HG03108 (cell line): ENCODE results near the gene DTWD2.
"Not testable (repeated sequence)": the region's sequence is repeated elsewhere in the genome, so short reads cannot be mapped to it uniquely, and the experiment has no call there.

ENCODE experiments used
- ATAC-seq: cut with Tn5 transposase; IDR thresholded peaks from one replicate; pipeline ENCODE4 v1.9.1; 2021; ENCODE audit warnings: moderate library complexity; ENCODE audit not compliant: unreplicated experiment

Gene DTWD2

DNA sequence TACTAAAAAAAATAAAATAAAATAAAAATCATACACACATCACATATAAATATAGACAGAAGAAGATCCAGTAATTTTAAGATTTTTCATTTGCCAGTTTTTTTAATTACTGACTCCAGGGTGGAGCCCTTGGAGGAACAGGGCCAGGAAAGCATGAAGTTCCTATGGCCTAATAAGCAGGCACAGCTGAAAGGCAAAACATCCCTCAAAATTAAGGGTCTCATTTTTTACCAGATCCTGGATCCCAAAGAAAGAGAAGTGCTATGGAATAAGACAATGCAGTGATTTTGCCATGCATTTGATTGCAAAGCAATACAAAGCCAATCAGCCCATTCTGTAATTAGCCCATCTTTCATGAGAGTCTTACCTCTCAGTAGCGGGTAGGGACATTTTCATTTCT, 11.3 kb upstream of the DTWD2 start:
- ATAC-seq = no peak

DNA sequence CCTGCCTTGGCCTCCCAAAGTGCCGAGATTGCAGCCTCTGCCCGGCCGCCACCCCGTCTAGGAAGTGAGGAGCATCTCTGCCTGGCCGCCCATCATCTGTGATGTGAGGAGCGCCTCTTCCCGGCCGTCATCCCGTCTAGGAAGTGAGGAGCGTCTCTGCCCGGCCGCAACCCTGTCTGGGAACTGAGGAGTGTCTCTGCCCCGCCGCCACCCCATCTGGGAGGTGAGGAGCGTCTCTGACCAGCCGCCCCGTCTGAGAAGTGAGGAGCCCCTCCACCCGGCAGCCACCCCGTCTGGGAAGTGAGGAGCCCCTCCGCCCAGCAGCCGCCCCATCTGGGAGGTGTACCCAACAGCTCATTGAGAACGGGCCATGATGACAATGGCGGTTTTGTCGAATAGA, 10.5 kb upstream of the DTWD2 start:
- not testable (repeated sequence) for ATAC-seq

DNA sequence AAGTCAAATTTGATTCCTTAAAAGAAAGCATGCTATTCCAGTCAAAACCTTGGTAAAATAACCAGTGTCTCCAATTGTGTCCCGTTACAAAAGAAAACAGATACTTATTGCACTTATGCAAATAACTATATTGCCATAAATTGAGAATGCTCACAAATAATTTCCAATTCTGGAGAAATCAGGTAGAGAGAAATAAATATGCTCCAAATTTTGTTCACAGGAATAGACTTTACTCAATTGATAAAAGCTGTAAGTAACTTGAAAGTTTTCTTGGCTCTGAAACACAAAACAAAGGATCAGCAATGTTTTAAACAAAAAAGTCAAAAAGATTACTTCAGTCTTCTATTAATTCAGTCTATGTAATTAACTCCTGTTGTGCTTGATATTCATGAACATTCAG, 7.8 kb upstream of the DTWD2 start:
- ATAC-seq = no peak

DNA sequence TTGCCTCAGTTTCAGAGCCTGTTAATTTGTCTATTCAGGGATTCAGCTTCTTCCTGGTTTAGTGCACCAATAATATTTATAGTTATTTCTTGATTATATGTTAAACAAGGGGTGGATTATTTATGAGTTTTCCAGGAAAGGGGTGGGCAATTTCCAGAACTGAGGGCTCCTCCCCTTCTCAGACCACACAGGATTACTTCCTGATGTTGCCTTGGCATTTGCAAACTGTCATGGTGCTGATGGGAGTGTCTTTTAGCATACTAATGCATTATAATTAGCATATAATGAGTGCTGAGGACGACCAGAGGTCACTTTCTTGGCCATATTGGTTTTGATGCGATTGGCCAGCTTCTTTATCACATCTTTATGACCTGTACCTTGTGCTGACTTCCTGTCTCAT, 6.2 kb upstream of the DTWD2 start:
- no peak for ATAC-seq

DNA sequence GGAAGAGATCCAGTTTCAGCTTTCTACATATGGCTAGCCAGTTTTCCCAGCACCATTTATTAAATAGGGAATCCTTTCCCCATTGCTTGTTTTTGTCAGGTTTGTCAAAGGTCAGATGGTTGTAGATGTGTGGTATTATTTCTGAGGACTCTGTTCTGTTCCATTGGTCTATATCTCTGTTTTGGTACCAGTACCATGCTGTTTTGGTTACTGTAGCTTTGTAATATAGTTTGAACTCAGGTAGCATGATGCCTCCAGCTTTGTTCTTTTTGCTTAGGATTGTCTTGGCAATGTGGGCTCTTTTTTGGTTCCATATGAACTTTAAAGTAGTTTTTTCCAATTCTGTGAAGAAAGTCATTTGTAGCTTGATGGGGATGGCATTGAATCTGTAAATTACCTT, 4.8 kb upstream of the DTWD2 start:
- not testable (repeated sequence) for ATAC-seq

DNA sequence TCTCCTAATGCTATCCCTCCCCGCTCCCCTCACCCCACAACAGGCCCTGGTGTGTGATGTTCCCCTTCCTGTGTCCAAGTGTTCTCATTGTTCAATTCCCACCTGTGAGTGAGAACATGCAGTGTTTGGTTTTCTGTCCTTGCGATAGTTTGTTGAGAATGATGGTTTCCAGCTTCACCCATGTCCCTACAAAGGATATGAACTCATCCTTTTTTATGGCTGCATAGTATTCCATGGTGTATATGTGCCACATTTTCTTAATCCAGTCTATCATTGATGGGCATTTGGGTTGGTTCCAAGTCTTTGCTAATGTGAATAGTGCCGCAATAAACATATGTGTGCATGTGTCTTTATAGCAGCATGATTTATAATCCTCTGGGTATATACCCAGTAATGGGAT, 3.7 kb upstream of the DTWD2 start:
- not testable (repeated sequence) for ATAC-seq

DNA sequence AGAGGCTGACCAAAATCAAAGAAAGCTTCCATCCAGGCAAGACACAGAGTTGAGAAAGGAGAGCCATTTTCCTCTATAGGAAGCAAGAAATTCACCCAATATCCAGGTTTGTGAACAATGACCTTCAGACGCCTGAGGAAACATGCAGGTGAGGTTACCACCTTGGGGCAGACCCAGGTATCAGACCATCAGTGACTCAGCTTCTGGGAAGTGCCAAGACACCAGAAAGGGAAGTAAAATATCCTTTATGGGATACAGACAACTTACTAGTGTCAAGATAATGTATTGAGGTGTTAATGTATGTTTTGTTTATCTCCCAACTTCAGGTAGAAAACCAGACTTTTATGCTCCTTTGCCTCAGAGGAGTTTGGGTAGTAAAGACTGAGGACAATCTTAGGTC, 2.2 kb upstream of the DTWD2 start:
- no peak for ATAC-seq

DNA sequence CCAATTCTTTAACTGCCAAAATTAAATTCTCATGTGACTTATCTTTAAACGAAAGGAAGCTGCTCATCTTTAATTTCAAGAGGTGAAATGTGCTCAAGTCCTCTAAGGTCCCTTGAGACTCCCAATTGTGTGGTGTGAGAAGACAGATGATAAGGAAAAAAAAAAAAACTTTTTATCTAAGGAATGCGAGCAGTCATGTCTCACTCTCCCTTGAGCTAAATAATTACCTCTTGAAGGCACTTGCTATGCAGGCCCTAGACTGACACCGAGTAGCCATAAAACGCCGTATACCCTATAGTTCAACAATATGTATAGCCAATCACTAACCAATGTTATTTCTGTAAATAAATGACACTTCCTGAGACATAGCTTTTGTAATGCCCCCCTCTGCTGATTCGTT, 1.5 kb upstream of the DTWD2 start:
- ATAC-seq = no peak

DNA sequence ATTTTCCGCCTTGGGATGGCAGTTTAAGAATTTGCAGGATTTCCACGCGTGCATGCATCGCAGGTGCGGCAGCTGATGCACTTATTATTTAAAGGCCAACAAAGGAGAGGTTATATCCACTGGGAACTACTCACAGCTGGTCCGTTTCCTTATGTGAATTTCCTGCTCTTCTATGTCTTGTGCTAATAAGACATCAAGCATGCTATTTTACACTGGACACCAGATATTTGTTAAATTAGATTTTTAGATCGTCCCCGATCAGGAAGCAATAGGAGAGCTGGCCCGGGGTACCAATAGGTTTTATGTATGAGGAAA, 476 bp upstream of the DTWD2 start:
- no peak for ATAC-seq

DNA sequence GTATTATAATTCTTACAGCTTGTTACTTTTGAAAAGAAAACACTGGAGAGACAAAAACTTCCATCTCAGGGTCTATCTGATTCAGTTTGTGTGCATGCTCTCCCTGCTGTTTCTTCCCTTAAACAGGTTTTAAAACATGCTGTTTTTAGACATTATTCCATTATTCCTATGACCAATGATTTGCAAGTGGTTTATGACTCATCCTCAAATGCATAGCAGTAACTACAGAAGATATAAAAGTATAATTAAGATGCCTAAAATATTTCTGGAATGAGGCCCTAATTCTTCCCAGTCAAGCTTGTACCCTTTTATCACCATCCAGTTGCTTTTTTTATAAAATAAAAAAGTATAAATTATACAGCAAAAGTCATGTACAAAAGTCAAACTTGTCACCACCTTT, 3.7 kb downstream of the DTWD2 start:
- no peak for ATAC-seq

DNA sequence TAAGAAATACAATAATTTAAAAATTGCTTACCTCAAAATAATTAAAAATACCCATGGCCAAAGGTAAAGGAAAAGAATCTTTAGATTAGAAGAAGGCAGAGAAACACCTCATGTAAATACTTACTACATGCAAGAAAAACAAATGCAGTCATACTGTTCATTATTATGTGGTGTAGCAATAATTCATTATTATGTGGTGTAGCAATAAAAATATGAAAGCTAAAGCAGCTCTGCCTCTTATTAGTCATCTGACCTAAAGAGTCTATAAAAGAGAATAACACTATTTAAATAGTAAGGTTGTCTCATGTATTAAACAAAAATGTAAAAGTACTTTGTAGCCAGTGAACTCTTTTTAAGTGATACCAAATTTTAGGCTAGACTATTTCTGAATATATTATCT, 6.6 kb downstream of the DTWD2 start:
- ATAC-seq = no peak

DNA sequence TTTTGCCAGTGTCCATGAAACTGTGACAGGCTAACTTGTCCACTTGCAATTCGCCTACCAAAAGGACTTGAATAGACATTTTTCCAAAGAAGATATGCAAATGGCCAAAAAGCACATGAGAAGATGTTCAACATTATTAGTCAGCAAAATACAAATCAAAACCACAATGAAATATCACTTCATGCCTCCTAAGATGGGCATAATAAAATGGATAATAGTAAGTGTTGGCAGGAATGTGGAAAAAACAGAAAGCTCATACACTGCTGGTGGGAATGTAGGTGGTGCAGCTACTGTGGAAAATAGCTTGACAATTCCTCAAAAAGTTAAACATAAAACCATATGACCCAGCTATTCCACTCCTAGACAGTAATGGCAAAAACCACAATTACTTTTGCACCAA, 7.9 kb downstream of the DTWD2 start:
- no peak for ATAC-seq

DNA sequence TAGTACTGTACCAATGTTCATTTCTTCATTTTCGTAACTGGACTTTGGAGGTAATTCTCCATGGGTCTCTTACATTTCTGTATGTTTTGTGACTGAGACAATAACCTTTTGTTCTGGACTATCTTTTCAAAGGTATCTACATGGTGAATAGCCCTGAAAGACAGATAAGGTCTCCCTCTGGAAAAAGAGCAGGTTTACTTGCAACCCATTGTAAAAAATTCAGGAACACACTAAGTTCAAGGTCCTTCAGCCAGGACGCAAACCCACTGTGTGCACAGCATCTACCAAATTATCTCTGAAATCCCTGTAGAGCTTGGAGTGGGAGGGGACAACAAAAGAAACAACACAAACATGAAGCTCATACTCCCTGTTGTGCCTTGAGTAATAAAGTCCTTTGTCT, 8.3 kb downstream of the DTWD2 start:
- no peak for ATAC-seq

DNA sequence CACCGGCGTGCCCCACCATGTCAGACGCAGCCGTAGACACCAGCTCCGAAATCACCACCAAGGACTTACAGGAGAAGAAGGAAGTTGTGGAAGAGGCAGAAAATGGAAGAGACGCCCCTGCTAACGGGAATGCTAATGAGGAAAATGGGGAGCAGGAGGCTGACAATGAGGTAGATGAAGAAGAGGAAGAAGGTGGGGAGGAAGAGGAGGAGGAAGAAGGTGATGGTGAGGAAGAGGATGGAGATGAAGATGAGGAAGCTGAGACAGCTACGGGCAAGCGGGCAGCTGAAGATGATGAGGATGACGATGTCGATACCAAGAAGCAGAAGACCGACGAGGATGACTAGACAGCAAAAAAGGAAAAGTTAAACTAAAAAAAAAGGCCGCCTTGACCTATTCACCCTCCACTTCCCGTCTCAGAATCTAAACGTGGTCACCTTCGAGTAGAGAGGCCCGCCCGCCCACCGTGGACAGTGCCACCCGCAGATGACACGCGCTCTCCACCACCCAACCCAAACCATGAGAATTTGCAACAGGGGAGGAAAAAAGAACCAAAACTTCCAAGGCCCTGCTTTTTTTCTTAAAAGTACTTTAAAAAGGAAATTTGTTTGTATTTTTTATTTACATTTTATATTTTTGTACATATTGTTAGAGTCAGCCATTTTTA, 14.4 kb downstream of the DTWD2 start:
- not testable (repeated sequence) for ATAC-seq

DNA sequence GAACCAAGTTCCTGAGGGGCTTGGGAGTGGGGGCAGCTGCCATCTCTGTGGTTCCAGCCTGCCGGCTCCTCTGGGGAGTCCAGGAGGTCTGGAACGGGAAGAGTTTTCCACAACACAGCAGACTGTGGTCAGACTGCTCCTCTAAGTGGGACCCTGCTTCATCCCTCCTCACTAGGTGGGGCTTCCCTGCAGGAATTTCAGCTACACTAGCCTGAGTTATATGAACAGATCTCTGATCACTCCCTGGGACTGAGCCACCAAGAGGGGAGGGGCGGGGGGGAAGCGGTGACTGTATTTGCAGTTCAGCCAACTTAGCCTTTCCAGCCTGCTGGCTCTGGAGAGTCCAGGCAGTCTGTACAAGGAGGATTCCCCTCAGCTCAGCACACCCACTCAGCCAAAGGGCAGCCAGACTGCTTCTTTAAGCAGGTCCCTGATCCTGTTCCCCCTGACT, 19.4 kb downstream of the DTWD2 start:
- no peak for ATAC-seq

DNA sequence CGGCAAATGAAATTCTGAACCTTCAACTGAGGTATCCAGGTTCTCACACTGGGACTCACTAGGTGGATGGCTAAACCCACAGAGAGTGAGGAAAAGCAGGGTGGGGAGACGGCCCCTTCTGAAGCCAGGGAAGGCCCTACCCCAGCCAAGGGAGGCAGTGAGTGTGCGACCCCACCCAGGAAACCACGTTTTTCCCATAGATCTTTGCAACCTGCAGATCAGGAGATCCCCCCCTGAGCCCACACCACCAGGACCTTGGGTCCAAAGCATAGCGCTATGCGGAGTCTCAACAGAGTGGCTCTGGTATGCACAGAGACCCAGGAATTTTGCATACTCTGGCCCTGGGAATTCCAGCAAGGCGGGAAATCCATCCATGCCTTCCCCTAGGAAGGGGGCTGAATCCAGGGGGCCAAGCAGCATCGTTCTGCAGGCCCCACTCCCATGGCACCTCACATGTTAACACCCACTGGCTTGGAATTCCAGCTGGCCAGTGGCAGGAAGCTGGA, 19.9 kb downstream of the DTWD2 start:
- ATAC-seq = no peak

DNA sequence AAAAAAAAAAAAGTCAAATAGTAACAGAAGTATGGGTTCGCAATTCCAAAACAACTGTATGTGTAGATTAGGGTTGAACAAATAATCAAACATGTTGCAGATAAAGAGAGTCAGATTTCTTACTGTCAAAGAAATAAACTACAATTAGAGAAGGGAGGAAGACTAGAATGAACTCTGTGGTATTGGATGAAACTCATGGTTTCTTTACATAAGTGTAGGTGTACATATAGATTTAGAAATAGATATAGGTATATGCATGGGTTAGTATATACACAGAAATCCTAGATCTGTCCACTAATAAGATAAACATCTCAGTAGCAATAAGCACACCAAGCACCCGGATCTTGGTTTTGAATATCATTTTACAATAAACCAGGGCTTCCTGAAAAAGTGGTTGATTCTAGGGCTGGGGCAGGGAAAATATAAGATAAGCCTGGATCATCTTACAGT, 21.3 kb downstream of the DTWD2 start:
- ATAC-seq = no peak

DNA sequence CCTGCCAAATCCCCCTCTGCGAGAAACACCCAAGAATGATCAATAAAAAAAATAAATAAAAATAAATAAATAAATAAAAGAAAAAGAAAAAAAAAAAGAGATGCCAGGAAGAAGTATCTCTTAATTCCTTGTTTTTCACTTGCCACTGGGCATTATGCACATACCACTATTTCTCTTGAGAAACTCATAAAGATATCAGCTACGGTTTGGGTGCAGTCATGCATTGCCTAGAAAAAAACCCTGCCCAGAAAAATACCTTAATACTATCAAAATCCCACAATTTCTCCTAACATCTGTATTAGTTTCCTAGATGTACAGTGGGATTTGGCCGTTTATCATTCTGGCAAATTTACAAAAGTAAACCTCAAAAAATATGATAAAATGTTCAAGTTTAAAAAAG, 22.5 kb downstream of the DTWD2 start:
- no peak for ATAC-seq

DNA sequence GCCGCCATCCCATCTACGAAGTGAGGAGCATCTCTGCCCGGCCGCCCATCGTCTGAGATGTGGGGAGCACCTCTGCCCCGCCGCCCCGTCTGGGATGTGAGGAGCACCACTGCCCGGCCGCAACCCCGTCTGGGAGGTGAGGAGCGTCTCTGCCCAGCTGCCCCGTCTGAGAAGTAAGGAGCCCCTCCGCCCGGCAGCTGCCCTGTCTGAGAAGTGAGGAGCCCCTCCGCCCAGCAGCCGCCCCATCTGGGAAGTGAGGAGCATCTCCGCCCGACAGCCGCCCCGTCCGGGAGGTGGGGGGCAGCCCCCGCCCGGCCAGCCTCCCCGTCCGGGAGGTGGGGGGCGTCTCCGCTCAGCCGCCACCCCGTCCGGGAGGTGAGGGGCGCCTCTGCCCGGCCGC, 23.4 kb downstream of the DTWD2 start:
- not testable (repeated sequence) for ATAC-seq

DNA sequence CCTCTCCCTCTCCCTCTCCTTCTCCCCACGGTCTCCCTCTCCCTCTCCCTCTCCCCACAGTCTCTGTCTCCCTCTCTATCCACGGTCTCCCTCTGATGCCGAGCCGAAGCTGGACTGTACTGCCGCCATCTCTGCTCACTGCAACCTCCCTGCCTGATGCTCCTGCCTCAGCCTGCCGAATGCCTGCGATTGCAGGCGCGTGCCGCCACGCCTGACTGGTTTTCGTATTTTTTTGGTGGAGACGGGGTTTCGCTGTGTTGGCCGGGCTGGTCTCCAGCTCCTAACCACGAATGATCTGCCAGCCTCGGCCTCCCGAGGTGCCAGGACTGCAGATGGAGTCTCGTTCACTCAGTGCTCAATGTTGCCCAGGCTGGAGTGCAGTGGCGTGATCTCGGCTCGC, 24.0 kb downstream of the DTWD2 start:
- not testable (repeated sequence) for ATAC-seq

DNA sequence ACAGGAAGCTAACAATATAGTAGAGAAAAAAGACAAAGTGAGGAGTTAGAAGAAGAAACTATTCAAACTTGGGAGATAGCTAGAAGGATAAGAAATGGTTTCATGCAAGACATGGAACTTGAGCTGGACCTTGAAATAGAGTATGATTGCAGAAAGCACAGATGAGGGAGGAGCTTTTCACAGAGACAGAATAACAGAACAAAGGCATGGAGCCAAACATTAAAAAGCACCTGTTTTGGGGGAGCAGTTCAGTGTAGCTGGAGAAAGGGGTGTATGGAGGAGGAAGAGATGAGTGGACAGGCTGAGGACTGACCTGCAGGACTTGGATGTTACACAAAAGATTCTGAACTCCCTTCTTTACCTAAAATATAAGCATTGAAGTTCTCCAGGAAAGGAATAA, 25.2 kb downstream of the DTWD2 start:
- ATAC-seq = no peak

DNA sequence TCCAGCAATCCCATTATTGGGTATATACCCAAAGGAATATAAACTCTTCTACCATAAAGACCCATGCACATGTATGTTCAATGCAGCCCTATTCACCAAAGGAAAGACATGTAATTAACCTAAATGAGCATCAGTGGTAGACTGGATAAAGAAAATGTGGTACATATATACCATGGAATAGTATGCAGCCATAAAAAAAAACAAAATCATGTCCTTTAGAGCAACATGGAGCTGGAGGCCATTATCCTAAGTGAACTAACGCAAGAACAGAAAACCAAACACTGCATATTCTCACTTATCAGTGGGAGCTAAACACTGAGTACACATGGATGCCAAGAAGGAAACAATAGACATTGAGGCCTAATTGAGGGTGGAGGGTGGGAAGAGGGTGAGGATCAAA, 27.8 kb downstream of the DTWD2 start:
- no peak for ATAC-seq

DNA sequence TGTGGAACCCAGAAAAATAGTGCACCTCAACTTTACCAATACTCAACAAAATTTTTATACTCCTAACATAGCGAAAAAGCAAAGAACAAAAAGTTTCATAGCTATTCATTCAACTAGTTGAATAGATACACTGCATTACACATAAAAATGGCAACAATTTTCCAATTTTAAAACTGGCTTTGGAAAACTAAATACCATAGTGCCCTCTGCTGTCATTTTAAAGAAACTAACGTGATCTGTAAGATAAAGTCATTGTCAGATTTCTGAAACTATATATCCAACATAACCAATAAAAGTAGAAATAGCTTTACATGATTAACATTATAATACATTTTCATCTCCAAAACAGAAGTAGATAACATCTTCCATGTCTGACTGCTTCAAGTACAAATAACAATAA, 31.6 kb downstream of the DTWD2 start:
- no peak for ATAC-seq
